Right atrium auricular region (tissue), 2 donors: ENCODE measurements around the gene MBD5. TPM values are rescaled to one million over a fixed set of nuclear protein-coding genes. Genes with fewer than 3 reads are reported as not detected.

ENCODE experiments used
- DNase-seq: peaks from one replicate; pipeline ENCODE4 v3.0.0-alpha.2; 2019; ENCODE audit warnings: low spot score
- H3K27ac ChIP-seq, 2 donors: fragments of 200-600 bp; sonication (generic); 1 replicate in 1 of 2; 2 replicates in 1 of 2; pipeline ENCODE4 v1.5.1; 2016 to 2019
- H3K27me3 ChIP-seq, 2 donors: fragments of 200-600 bp; sonication (generic); one replicate each; pipeline versions ENCODE4 v1.5.1 to v1.6.0; 2017 to 2019
- H3K36me3 ChIP-seq: fragments of 200-600 bp; sonication (generic); one replicate; pipeline ENCODE4 v1.5.1; 2016
- H3K4me1 ChIP-seq, 2 donors: fragments of 200-600 bp; sonication (generic); one replicate each; pipeline versions ENCODE4 v1.5.1 to v1.6.0; 2017 to 2019
- H3K4me3 ChIP-seq, 2 donors: fragments of 200-600 bp; sonication (generic); 1 replicate in 1 of 2; 2 replicates in 1 of 2; pipeline ENCODE4 v1.5.1; 2017 to 2019; ENCODE audit warnings: mild to moderate bottlenecking in 1 of 2, moderate library complexity in 1 of 2
- H3K9me3 ChIP-seq, 2 donors: fragments of 200-600 bp; sonication (generic); one replicate each; pipeline ENCODE4 v1.5.1; 2019
- total RNA-seq, 2 donors: library from RNA; depleted of rRNA; stranded (reverse); fragments of >200 nt; gene quantifications; one replicate each; pipeline ENCODE4 v1.1.0, GENCODE V29; 2016
- TF ChIP-seq, protein P1 (sequence below), 2 donors: fragments of 200-600 bp; sonication (generic); IDR thresholded peaks; one replicate each; pipeline ENCODE4 v1.5.1; 2019; ENCODE audit warnings: antibody characterized with exemption in 2 of 2

Gene MBD5
- total RNA-seq, 2 donors from 2014 or later: 14.5 to 22.8 TPM

DNA sequence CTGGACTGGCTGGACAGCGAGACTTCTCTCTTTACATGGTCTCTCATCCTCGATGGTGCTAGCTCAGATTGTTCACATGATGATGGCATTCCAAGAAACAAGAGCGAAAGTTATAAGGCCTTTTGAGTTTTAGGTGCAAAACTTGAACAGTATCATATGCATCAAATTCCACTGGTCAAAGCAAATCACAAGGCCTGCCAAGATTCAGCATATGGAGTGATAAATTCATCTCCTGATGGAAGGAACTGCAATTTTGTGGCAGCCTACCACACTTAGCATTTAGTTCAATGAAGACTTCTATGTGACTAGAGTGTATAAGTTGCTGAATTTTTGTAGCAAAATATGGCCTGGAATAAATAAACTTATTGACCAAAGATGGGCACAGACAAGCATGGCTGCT, 429.6 kb downstream of the MBD5 start:
- no peaks in the 10 kb centered on the region for H3K27me3 ChIP-seq
- no peak overlapping the region for H3K27ac ChIP-seq
- H3K4me1 ChIP-seq: no peaks in the 10 kb centered on the region
- H3K4me3 ChIP-seq: no peak overlapping the region
- TF ChIP-seq, protein P1, sequence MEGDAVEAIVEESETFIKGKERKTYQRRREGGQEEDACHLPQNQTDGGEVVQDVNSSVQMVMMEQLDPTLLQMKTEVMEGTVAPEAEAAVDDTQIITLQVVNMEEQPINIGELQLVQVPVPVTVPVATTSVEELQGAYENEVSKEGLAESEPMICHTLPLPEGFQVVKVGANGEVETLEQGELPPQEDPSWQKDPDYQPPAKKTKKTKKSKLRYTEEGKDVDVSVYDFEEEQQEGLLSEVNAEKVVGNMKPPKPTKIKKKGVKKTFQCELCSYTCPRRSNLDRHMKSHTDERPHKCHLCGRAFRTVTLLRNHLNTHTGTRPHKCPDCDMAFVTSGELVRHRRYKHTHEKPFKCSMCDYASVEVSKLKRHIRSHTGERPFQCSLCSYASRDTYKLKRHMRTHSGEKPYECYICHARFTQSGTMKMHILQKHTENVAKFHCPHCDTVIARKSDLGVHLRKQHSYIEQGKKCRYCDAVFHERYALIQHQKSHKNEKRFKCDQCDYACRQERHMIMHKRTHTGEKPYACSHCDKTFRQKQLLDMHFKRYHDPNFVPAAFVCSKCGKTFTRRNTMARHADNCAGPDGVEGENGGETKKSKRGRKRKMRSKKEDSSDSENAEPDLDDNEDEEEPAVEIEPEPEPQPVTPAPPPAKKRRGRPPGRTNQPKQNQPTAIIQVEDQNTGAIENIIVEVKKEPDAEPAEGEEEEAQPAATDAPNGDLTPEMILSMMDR (IDR thresholded peaks at IDR 0.05): no peak
- no peaks in the 10 kb centered on the region for H3K9me3 ChIP-seq
- no peak for DNase-seq
- H3K36me3 ChIP-seq: no peaks in the 10 kb centered on the region

DNA sequence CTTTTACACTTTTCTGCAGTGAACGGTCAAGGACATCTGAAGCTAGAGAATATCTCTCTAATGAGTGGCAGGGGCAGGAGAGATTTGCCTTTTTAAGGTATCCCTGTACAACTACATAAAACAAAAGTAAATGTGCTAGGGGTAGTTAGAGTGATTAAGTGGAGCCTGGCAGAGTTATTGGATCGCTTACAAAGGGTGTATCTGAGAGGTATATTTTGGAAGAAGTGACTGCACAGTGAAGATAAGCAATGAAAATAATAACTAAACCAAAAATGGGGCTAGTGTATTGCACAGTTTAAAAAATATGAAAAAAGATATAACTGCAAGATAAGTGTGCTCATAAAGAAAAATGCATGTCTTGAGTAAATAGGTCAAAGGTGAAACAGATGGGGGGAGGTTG, 430.2 kb downstream of the MBD5 start:
- TF ChIP-seq, protein P1 (IDR thresholded peaks at IDR 0.05): no peak
- Histone ChIP-seq H3K4me1 (no peaks in the 10 kb centered on the region), H3K36me3 (no peaks in the 10 kb centered on the region), H3K27me3 (no peaks in the 10 kb centered on the region), H3K4me3 (no peak overlapping the region), H3K27ac (no peak overlapping the region), H3K9me3 (no peaks in the 10 kb centered on the region)
- DNase-seq: no peak

DNA sequence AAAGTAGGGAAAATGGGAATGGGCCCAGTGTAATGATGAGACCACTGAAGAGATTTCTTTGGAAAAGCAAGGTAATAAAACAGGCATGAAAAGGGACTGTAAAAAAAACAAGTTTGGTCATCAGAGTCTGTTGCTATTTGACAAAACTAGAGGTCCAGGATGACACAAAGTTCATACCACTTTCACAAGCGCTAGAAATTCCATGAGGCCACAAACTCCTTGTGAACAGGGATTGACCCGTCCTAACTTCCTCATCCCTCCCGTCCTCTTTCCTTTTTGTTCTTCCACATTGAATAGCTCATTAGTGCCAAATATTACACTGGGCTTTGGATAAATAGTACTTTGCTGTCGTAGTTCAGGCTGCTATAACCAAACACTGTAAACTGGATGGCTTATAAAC, 434.9 kb downstream of the MBD5 start:
- H3K4me3 ChIP-seq: no peak overlapping the region

DNA sequence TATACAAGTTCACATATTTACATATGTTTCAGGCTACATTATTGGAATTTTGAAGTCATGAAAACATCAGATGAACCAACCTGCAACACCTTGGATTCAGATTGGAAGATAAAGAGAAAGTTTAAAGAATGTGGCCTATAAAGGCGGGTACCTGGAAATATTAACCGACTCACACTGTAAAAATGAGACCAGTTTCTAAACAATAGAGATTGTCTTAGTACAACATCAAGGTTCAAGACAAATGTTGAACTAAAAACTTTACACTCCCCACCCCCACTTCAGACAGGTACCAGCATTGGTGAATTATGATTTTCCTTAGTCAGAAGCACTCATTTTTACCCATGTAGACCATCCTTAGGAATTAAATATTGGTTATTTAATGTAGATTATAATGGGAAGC, 437.3 kb downstream of the MBD5 start:
- no peak for DNase-seq
- Histone ChIP-seq H3K27ac (no peak overlapping the region), H3K4me3 (no peak overlapping the region), H3K27me3 (no peaks in the 10 kb centered on the region), H3K4me1 (no peaks in the 10 kb centered on the region), H3K9me3 (no peaks in the 10 kb centered on the region), H3K36me3 (no peaks in the 10 kb centered on the region)
- TF ChIP-seq, protein P1 (IDR thresholded peaks at IDR 0.05): no peak

More for the DNA sequence above, 434.9 kb downstream of the MBD5 start:
- Histone ChIP-seq H3K4me1 (no peaks in the 10 kb centered on the region), H3K36me3 (no peaks in the 10 kb centered on the region), H3K9me3 (no peaks in the 10 kb centered on the region), H3K27ac (no peak overlapping the region), H3K27me3 (no peaks in the 10 kb centered on the region)
- TF ChIP-seq, protein P1 (IDR thresholded peaks at IDR 0.05): no peak
- no peak for DNase-seq

DNA sequence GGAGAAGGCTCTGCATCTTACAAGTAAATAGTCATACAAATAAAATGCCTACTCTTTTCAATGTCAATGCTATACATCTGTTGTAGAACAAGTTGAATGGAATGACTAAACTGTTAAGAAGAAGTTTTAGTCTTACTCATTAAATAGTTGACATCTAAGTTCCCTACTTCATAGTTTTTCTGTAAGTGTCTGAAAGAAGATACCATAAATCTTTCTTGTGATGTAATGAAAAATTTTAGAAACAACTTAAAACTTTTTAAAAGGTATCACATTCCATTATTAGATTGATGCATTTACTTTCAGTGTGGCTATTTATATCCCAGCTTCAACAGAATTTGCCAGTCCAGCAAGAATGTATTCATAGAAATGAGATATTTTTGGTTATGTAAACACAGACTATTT, 438.5 kb downstream of the MBD5 start:
- H3K36me3 ChIP-seq: no peaks in the 10 kb centered on the region
- no peaks in the 10 kb centered on the region for H3K4me1 ChIP-seq
- H3K27me3 ChIP-seq: no peaks in the 10 kb centered on the region
- no peak overlapping the region for H3K27ac ChIP-seq
- no peaks in the 10 kb centered on the region for H3K9me3 ChIP-seq
- no peak overlapping the region for H3K4me3 ChIP-seq
- DNase-seq: no peak
- TF ChIP-seq, protein P1 (IDR thresholded peaks at IDR 0.05): no peak

DNA sequence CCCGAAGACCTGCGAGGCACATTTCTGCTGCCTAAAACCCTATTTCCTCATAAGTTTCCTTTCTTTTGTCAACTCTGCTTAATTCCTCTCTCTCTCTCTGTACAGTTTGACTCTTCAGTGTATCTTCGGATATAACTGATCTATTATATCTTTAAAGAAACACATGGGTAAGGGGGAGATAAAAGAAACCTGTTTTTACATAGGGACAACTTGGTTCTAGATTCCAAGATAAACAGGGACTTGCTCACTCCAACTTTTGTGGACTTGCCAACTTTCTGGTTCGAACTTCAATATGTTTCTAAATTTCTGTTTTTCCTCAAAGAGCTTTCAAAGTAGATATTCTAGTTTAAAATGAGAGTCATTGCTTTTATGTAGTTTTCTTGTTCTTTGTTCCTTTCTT, 441.0 kb downstream of the MBD5 start:
- no peaks in the 10 kb centered on the region for H3K4me1 ChIP-seq
- H3K27me3 ChIP-seq: no peaks in the 10 kb centered on the region
- H3K36me3 ChIP-seq: no peaks in the 10 kb centered on the region
- no peak overlapping the region for H3K4me3 ChIP-seq
- DNase-seq: no peak
- TF ChIP-seq, protein P1 (IDR thresholded peaks at IDR 0.05): no peak
- no peak overlapping the region for H3K27ac ChIP-seq
- H3K9me3 ChIP-seq: no peaks in the 10 kb centered on the region
